Stimulated activated CD4-positive, alpha-beta T cell treated with anti-CD3 and anti-CD28 coated beads, Interleukin-2, amount 100 ng/mL, for 4 hours (primary cell): Measurements from ENCODE around the gene ACKR2.

Experiments
- DNase-seq: peaks from one replicate; pipeline ENCODE4 v3.0.0-alpha.2; 2020; ENCODE audit warnings: low read depth

The ACKR2 gene

DNA sequence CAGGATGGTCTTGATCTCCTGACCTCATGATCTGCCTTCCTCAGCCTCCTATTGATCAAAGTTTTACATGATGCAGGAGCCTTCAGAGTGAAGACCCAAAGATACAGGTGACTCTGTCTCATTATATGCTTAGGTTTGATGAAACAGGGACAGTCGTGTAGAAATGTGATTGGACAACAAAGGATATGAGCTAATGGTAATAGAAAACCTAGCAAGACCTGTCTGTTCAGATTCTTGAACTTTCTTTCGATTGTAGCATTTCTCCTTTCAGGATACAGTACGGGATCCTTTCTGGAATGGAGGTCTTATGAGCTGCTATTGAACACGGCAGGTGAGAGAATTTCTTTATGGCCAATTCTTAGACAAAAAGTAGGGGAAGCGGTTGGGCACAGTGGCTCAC, at the start of gene ACKR2:
Gene ACKR2, plus strand, starts transcription at position 244 of the 400 bp plus-strand sequence. CDS start 55,058 bp downstream, outside the sequence.
- DNase-seq = no peak

- no peak for DNase-seq
Observed at GRCh38 chr3:42762046-42762724, 47.1 kb upstream of the ACKR2 start.

GRCh38 chr3:42763021-42763420, 46.2 kb upstream of the ACKR2 start:
- DNase-seq = no peak

DNA sequence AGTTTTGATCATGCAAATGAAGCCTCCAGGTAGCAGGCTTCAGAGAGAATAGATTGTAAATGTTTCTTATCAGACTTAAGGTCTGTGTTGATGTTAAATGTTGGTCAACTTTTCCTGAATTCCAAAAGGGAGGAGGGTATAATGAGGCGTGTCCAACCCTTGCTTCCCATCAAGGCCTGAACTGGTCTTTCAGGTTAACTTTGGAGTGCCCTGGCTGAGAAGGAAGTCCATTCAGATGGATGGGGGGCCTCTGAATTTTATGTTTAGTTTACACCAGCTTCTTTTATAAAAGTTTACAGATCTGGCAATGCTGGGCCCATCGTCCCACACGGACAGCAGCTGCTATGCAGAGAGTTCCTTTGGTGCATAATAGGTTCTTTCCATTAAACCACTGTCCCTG, 45.1 kb upstream of the ACKR2 start:
- DNase-seq = no peak

DNA sequence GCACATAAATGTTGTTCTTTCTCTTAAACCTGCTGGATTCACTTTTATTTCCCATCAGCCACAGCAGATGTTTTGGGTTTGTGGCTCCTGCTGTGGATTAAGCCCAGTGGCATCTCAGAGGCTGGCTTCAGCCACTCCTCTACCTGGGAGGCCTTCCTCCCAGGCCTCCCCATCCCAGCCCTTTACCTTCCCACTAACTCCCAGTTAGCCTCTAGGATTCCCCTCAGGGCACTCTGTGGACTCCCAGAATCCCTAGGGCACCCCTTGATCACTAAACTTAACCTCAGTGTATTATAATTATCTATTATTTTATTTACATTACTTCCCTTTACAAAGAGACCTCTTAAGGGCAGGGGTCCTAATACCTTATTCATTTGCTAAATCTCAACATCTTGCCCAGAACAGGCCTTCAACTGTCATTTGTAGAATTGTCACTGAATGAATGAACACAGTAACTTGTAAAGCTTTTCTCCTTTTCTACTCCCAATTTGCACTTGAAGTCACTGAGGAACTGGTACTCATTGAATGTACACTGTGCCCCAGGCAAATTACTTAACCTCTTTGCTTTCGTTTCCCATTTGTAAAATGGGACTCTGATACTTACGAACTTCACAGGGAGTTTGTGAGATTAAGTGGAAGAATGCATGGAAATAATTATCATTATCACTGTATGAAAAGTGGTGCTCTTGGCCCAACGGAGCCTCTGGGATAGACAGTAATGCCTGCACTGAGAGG, 44.5 kb upstream of the ACKR2 start:
- DNase-seq = no peak

GRCh38 chr3:42769477-42770131, 39.6 kb upstream of the ACKR2 start:
- DNase-seq = no peak

DNA sequence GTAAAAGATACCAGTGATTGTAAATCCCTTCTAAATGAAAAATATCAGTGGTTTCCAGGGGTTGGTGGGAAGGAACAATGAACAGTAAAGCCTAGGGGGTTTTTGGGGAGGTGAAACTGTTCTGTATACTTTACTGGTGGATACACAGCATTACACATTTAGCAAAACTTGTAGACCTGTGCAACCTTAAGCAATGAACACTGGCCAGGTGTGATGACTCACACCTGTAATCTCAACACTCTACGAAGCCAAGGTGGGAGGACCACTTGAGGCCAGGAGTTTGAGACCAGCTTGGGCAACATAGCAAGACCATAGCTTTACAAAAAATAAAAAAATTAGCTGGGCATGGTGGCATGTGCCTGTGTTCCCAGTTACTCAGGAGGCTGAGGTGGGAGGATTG, 38.0 kb upstream of the ACKR2 start:
- DNase-seq = no peak

DNA sequence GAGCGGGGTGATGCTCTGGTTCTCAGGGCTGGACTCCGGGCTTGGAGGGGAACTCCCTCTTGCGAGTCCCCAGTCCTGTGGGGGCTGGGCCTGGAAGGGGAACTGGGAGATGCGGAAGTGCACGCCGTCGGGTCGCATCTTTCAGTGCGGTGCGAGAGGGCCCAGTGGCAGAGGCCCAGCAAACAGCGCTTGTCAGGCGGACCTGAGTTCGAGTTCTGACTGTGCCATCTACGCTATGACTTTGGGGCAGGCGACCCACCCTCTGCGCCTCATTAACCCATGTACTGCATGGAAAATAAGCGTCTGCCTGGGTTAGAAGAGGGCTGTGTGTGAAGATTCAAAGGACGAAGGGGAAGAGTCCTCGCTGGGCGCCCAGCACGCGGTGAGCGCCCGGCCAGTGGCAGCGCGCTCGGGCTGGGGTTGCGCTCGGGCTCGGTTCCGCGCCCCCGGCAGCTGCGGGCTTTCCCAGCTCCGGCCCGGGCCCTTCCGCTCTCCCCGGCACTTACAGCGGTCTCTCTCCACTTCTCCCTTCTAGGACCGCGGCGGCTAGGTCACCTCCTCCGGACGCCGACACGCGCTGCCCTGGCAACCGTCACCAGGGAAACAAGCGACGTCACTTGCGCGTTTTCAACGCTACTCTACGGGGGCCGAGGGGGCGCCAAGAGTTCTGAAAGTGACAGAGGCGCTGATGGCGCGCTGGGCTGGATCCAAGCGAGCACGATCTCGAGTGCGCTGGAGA, 36.4 kb upstream of the ACKR2 start, which contains the start of gene CCDC13:
Gene CCDC13, minus strand, starts transcription at position 584 of the 739 bp plus-strand sequence. CDS start 14,908 bp downstream, outside the sequence.
- DNase-seq = peak; percentile 78

- no peak for DNase-seq
Observed at GRCh38 chr3:42773409-42773751, 35.9 kb upstream of the ACKR2 start.

- no peak for DNase-seq
Observed at GRCh38 chr3:42778644-42779043, 30.6 kb upstream of the ACKR2 start.

- no peak for DNase-seq
Observed at GRCh38 chr3:42780398-42780797, 28.8 kb upstream of the ACKR2 start.

GRCh38 chr3:42780892-42781700, 28.1 kb upstream of the ACKR2 start:
- DNase-seq = peak; percentile 17

GRCh38 chr3:42786212-42786611, 23.0 kb upstream of the ACKR2 start:
- DNase-seq = no peak

GRCh38 chr3:42786631-42787030, 22.6 kb upstream of the ACKR2 start:
- DNase-seq = no peak

DNA sequence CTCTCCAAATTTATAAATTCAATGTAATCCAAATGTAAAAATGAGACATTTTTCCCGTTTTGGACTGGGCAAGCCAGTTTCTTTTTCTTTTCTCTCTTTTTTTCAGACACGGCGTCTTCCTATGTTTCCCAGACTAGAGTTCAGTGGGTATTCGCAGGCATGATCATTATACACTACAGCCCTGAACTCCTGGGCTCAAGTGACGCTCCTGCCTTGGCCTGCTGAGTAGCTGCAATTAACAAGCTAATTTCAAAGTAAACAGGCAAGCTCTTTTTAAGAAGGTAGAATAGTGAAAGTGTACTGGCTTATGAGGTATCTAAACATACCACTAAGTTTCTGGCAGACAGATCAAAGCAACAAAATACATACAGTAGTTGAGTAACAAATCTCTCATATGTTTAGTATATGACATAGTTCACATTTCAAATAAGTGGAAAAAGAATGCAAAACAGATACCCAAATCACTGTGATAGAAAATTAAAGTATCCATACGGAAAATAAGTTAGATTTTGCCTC, 18.5 kb upstream of the ACKR2 start:
- no peak for DNase-seq

DNA sequence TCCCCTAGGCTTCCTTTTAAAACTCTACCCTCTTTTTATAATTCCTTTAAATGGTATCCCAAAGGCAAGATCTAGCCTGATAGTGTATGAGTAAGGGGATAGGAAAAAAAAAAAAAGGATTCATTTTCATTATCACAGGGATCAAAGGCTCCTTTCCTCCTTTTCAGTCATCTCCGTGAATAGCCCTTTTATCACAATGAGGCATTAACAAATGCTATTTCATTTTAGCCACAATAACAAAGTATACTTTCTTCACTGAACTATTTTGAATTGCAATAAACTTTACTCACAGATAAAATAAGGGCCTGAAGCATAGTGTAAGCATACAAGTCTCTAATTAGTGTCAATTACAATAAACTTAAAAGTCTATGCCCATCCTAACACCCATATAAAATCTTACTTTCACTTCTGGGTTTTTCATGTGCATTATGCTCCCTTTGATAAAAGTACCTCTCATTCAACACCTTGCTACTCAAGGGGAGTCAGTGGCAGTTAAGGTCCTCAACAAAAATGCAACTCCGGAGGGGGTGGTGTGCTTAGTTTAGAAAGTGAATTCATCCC, 13.5 kb upstream of the ACKR2 start:
- no peak for DNase-seq

GRCh38 chr3:42796332-42796885, 12.8 kb upstream of the ACKR2 start:
- DNase-seq = no peak

GRCh38 chr3:42799376-42799775, 9.9 kb upstream of the ACKR2 start:
- DNase-seq = no peak

GRCh38 chr3:42800251-42800650, 9.0 kb upstream of the ACKR2 start:
- no peak for DNase-seq

DNA sequence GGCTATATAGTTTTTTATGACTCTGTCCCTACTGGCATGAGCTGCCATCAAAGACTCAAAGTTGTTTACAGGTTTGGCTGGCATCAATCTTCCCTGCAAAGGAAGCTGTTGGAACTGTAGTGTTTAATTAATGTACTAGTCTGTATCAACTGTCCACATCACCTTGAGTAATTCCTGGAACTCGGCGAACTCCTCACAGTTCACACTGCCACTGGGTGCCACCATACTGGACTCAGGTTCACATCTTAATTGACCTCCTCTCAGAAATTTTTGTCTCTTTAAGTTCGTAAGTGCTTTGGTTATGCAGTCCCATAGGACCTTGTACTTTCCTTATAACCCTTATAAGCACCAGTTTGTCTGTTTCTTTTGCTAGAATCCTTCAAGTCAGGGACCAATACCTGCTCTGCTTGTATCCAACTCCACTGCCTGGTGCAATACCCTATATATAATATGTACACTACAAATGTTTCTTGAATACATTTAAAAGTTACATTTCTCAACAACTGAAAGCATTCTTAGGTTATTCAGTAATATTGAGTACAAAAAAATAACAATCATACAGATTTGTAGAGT, 8.1 kb upstream of the ACKR2 start:
- DNase-seq = no peak
